GM06990 (cell line): ENCODE measurements around the gene MYH1.

Experiments used
- DNase-seq: peaks from one replicate; pipeline ENCODE4 v3.0.0-alpha.2; 2011; ENCODE audit not compliant: insufficient read length; ENCODE audit errors: extremely low read depth
- H3K27me3 ChIP-seq: replicated peaks from 2 replicates; pipeline ENCODE4 v1.6.0; 2011; ENCODE audit warnings: low read length; ENCODE audit not compliant: control insufficient read depth, insufficient read depth
- H3K36me3 ChIP-seq: 2 replicates; pipeline ENCODE4 v1.5.1; 2011; ENCODE audit warnings: low read length; ENCODE audit not compliant: control insufficient read depth, insufficient read depth
- H3K4me3 ChIP-seq: replicated peaks from 2 replicates; pipeline ENCODE4 v1.5.1; 2011; ENCODE audit warnings: low read depth, mild to moderate bottlenecking, control low read depth, low read length
- CTCF ChIP-seq: IDR thresholded peaks from 2 replicates; pipeline ENCODE4 v1.5.1; 2011; ENCODE audit warnings: low read length, control low read depth, mild to moderate bottlenecking, inconsistent platforms; ENCODE audit not compliant: insufficient read depth, poor library complexity, severe bottlenecking

MYH1 gene

GRCh38 chr17:10518271-10519037 lies at the start of gene MYH1:
TSS of gene MYH1 (minus strand) at chr17:10518542. CDS start at chr17:10516642, 1,900 bp downstream.
- DNase-seq, result no peak
- no peaks in the 10 kb centered on the region for H3K36me3 ChIP-seq
- TF ChIP-seq CTCF, result no peak
- H3K27me3 ChIP-seq, result no peaks in the 10 kb centered on the region
- no peak within 1 kb of the TSS for H3K4me3 ChIP-seq

- H3K27me3 ChIP-seq, result no peaks in the 10 kb centered on the region; the same call in 1 of the 2 replicates
- no peak for DNase-seq
- H3K4me3 ChIP-seq, result no peak overlapping the region
- TF ChIP-seq CTCF, result no peak
- H3K36me3 ChIP-seq, result no peaks in the 10 kb centered on the region
Measured at GRCh38 chr17:10563991-10564660, 45.8 kb upstream of the MYH1 start.

- TF ChIP-seq CTCF, result no peak
- no peak for DNase-seq
- H3K36me3 ChIP-seq, result no peaks in the 10 kb centered on the region
- no peaks in the 10 kb centered on the region for H3K27me3 ChIP-seq
- H3K4me3 ChIP-seq, result no peak overlapping the region
Measured at GRCh38 chr17:10558049-10558448, 39.7 kb upstream of the MYH1 start.

GRCh38 chr17:10557422-10557821 lies 39.1 kb upstream of the MYH1 start:
- no peak for TF ChIP-seq CTCF
- no peak for DNase-seq
- Histone ChIP-seq H3K27me3 (no peaks in the 10 kb centered on the region), H3K4me3 (no peak overlapping the region), H3K36me3 (no peaks in the 10 kb centered on the region)

- no peak for TF ChIP-seq CTCF
- Histone ChIP-seq H3K27me3 (no peaks in the 10 kb centered on the region), H3K4me3 (no peak overlapping the region), H3K36me3 (no peaks in the 10 kb centered on the region)
- no peak for DNase-seq
Measured at GRCh38 chr17:10556301-10557005, 38.1 kb upstream of the MYH1 start.
